HG03520 (cell line): ENCODE data around the gene BSX.
A peak's percentile ranks its signal among the peaks of the same experiment; 100 is the strongest.

ENCODE experiments used
- ATAC-seq: cut with Tn5 transposase; IDR thresholded peaks from one replicate; pipeline ENCODE4 v1.9.1; 2021; ENCODE audit warnings: mild to moderate bottlenecking, moderate library complexity; ENCODE audit not compliant: unreplicated experiment

The BSX gene

DNA sequence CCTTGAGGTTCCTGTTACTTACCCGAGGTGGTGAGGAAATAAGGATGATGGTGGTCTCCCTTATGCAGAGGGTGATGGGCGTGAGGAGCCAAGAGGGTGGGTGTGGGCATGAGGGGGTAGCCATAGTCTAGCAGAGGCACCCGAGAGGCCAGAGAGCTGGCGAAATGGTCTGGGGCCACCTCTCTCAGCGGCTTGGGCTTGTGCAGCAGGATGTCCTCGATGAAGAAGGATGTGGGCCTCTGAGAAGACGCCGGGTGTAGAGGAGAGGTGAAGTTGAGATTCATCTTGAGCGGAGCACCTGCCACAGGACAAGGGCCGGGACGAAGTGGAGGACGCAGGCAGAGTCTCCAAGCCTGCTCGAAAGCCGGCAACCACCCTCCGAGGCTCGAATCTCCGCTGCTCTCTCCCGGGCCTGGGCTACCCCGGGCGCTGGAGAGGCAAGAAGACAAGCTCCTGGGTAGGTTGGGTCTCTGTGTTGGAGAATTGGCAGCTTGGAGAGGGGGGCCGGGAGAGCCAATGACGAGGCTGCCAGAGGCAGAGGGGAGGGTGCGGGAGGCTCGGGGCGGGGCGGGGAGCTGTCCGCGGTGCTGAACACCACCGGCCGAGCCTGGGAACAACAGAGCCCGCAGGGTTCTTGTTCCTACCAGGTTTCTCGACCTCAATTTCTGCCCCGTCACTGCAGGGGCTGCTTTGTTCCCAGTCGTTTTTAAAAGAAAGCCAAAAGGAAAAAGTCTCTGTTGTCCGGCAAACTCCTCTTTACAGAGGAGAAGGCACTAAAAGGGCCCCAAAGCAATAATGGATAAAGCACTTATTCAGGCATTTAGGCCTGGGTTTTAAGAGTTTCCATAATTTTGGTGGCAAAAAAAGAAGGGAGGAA, at the start of gene BSX:
Gene BSX, minus strand, starts transcription at position 447 of the 877 bp plus-strand sequence. Its CDS starts 163 bp downstream, at position 284.
- no peak for ATAC-seq

GRCh38 chr11:123030517-123030916, 48.9 kb upstream of the BSX start:
- ATAC-seq: no peak

DNA sequence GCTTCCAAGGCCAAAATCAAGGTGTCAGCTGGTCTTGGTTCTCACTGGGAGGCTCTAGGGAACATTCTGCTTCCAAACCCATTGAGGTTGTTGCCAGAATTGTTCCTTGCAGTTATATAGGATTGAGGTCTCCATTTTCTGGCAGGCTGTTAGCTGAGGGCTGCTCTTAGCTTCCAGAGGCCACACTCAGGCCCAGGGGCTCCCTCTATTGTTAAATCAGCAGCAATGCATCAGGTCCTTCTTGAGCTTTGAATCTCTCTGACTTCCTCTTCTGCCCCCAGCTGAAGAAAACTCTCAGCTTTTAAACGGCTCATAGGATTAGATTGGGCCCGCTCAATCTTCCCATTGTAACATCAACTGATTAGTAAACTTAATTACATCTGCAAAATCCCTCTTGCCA, 39.3 kb upstream of the BSX start:
- peak; percentile 51 for ATAC-seq

- ATAC-seq: no peak
These were observed 37.1 kb upstream of the BSX start for GRCh38 chr11:123018702-123019101.

- no peak for ATAC-seq
These were observed 29.9 kb upstream of the BSX start for GRCh38 chr11:123011510-123011909.

DNA sequence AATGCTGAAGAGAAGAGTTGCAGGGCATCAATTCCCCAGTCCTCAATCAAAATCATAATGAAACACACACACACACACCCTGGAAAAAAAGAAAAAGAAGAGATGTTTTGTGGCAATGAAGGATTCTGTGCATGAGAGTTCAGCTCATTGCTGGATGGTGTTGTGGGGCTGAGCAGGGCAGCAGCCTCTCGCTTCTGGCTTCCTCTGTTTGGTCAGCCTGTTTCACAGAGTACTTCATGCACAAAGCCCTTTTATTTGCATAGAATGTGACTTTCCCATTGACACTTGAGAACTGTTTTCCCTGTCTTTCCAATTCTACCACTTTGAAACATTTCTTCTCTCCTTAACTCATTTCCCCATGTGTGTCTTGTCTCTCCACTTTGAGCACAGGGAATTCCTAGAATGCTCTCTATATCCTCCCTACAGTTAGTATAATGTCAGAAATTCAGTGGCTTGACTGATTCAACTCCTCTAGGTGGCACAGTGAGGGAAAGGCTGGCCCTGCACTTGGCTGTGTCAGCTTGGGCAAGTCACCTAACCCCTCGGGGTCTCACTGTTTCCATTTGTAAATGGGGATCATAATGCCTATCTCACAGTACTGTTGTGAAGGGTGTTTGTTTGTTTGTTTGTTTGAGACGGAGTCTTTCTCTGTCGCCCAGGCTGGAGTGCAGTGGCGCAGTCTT, 25.4 kb upstream of the BSX start:
- ATAC-seq: no peak

DNA sequence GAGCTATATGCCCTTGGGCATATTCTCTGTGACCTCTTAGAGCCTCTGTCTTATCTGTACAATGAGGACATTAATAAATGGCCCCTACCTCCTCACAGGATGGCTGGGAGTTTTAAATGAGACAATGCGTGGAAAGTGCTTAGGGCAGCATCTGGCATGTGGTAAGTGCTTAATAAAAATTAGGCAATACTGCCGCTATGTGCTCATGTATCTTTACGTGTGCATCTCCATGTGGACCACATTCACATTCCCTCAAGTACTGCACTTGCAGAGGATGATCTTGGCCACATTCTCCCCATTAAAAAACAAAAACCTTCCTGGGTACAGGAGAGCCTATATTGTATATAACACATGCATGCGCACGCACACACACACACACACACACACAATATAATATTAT, 19.1 kb upstream of the BSX start:
- no peak for ATAC-seq

- ATAC-seq: no peak
These were observed 17.2 kb upstream of the BSX start for GRCh38 chr11:122998727-122999366.

DNA sequence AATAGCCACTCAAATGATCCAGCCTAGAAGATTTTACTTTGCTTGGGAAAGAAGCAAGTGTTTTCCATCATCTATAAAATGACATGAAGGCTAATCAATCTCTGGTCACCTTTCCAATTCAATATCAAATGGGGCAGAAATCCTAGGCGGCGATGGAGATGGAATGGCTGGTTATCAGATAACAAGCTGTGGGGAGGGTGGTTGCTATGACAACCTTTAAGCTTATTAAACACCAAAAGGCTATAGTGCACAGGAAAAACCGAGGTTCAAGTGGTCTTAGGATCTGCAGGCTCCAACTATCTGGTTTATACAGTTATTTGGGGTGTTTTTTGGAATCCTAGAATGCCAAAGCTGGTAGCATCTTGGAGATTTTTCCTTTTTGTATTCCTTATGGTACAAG, 13.9 kb upstream of the BSX start:
- no peak for ATAC-seq

DNA sequence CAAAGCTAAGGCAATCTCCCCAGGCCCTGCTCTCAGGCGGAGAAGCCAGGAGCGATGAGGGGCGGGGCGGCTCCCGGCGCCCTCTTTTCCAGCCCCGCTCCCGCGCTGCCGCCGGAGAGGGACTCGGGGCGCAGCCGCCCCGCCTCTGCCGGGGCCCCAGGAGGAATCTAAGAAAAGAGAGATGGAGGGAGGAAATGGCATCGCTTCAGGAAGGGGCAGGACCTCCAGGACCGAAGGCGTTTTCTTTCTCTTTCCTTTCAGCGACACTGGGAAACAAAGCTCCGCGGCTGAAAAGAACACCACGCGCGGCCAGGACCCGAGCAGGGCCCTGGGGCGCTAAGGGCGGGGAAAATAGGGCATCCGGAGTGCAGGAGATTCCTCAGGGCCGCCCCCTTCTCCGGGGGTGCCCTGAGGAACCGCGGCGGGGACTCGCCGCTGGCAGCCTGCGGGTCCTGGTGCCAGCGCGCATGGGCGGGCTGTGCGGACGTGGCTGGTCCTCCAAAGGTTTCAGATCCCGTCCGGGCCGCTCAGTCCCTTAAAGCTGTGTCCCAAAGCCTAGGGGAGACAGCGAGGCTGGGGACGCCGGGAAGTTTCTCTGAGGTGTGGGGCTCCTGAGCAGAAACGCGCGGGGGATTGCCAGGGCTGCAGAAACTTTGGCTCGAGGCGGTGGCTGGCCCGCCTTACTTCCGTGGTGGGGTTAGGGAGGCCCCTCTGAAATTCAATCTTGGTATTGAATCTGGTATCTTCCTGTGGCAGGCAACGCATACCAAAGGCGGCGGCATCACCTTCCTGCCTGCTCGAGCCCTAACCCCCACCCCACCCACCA, 2.8 kb upstream of the BSX start:
- no peak for ATAC-seq

- no peak for ATAC-seq
These were observed 2.0 kb upstream of the BSX start for GRCh38 chr11:122983438-122984185.

DNA sequence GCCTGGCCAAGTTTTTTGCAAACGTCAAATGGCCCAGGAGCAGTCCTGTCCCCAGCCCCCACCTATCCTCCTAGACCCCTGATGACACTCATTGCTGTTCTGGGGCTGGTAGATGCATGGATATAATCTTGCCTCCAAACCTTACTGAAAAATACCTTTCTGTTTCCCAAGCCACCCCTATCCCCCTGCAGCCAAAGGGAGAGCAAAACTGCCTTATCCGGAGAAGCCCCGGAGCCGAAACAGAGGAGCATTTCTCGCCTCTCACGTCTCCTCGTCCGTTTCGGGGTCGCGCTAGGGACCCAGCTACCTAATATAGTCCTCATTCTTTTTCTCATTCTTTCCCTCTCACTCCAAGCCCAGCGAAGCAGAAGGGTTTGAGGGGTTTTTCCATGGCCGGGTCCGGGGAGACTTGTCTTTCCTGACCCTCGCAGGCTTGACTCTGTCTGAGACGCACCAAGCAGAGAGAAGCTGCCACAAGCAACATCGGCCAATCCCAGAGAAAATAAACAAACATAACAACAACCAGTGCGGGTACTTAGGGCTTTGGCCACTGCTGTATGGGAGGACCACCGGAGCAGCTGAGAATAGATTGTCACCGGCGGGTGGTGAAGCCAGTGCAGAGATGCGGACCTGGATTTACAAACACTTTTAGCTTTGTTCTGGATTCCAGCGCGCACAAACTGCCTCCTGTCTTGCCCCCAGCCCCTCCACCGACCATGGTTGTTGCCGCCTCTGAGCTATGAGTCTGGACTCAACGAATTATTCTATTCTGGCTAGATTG, 1.6 kb downstream of the BSX start:
- no peak for ATAC-seq

GRCh38 chr11:122979103-122979814, 2.4 kb downstream of the BSX start:
- no peak for ATAC-seq

DNA sequence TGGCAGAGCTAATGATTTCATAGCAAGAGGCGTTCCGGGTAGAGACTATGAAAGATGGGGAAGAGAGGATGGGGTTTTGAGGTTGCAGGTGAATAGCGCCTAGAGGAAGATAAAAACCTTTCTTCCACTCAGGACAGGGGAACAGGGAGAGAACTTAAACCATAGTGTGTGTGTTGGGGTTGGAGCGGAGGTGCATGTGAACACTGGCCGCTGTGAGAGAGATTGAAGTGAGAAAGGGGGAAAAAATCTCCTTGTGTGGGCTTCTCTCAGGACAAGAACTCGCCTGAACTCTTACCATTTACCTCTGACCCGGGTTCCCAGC, 3.4 kb downstream of the BSX start:
- no peak for ATAC-seq

- no peak for ATAC-seq
These were observed 4.0 kb downstream of the BSX start for GRCh38 chr11:122977470-122978298.

DNA sequence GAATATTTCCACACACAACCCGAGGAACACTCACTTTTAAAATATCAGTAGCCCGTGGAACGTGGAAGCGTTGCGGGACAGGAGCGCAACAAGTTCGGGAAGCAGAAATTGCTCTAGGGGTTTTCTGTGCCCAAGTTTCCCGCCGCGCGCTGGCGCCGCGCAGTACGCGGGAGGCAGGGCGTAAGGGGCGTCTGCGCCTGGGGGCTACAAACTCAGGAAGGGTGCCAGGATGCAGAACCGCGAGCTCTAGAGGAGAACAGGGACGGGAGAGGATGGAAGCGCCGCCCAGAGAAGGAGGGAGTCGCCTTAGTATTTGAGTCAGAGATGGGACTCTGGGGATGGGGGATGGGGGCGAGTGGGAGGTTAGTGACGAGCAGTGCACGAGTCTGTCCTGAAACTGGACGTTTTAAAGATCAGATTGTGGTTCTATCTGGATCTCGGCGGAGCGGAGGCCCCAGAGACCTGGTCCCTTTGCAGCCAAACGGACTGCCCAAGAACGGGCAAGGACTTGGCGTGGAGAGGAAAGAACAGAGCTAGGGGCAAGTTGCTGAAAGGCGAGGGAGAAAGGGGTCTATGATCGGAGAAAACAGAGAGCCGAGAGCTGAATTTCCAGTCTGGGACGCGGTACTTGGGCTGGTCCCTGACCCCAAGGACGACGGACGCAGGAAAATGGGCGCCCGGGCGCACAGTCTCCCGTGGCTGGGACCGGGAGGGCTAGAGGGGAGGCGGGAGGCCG, 4.7 kb downstream of the BSX start:
- ATAC-seq: no peak

- ATAC-seq: no peak
These were observed 5.4 kb downstream of the BSX start for GRCh38 chr11:122976061-122976733.
